ENCODE results near the gene ARHGAP23.

DNA sequence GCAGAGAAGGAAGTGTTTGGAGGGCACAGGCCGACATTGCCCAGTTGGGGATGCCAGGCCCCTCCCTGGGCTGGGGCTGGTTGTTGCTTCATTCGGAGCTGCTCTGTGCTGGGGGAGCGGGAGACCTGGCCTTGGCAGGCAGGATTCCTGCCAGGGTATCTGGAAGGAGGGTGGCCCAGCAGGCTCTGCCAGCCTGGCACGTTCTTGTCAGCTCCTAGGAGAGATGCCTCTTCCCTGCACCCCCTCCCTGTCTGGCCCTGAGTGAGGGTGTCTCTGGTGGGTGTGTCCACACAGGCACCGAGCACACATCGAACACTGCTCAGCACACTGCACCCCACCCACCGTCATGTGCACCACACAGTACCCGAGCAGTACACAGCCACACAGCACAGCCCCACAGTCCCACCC, 35.2 kb downstream of the ARHGAP23 start:
- TF ChIP-seq CTCF (conservative IDR thresholded peaks at IDR 0.05; ENCODE audit: low read depth in 2 of 2) = no peak
- no peak for TF ChIP-seq EZH2 (IDR thresholded peaks at IDR 0.05; ENCODE audit: low read depth, unreplicated experiment)
- TF ChIP-seq POLR2AphosphoS5 (IDR thresholded peaks at IDR 0.05; ENCODE audit: low read depth) = no peak; the same call in 1 of the 2 replicates
- no peak for TF ChIP-seq JUNB (IDR thresholded peaks at IDR 0.05; ENCODE audit: unreplicated experiment)
- no peak for TF ChIP-seq CREB1 (CRISPR knock-in tag; IDR thresholded peaks at IDR 0.05; ENCODE audit: low read depth)
- TF ChIP-seq ETS1 (IDR thresholded peaks at IDR 0.05) = no peak
- TF ChIP-seq, protein P1, sequence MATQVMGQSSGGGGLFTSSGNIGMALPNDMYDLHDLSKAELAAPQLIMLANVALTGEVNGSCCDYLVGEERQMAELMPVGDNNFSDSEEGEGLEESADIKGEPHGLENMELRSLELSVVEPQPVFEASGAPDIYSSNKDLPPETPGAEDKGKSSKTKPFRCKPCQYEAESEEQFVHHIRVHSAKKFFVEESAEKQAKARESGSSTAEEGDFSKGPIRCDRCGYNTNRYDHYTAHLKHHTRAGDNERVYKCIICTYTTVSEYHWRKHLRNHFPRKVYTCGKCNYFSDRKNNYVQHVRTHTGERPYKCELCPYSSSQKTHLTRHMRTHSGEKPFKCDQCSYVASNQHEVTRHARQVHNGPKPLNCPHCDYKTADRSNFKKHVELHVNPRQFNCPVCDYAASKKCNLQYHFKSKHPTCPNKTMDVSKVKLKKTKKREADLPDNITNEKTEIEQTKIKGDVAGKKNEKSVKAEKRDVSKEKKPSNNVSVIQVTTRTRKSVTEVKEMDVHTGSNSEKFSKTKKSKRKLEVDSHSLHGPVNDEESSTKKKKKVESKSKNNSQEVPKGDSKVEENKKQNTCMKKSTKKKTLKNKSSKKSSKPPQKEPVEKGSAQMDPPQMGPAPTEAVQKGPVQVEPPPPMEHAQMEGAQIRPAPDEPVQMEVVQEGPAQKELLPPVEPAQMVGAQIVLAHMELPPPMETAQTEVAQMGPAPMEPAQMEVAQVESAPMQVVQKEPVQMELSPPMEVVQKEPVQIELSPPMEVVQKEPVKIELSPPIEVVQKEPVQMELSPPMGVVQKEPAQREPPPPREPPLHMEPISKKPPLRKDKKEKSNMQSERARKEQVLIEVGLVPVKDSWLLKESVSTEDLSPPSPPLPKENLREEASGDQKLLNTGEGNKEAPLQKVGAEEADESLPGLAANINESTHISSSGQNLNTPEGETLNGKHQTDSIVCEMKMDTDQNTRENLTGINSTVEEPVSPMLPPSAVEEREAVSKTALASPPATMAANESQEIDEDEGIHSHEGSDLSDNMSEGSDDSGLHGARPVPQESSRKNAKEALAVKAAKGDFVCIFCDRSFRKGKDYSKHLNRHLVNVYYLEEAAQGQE (IDR thresholded peaks at IDR 0.05; ENCODE audit: unreplicated experiment) = no peak
- TF ChIP-seq EZH2phosphoT487 (IDR thresholded peaks at IDR 0.05; ENCODE audit: unreplicated experiment) = no peak
- no peak for TF ChIP-seq ZNF331 (CRISPR knock-in tag; IDR thresholded peaks at IDR 0.05; ENCODE audit: low read depth)
- TF ChIP-seq, protein P2, sequence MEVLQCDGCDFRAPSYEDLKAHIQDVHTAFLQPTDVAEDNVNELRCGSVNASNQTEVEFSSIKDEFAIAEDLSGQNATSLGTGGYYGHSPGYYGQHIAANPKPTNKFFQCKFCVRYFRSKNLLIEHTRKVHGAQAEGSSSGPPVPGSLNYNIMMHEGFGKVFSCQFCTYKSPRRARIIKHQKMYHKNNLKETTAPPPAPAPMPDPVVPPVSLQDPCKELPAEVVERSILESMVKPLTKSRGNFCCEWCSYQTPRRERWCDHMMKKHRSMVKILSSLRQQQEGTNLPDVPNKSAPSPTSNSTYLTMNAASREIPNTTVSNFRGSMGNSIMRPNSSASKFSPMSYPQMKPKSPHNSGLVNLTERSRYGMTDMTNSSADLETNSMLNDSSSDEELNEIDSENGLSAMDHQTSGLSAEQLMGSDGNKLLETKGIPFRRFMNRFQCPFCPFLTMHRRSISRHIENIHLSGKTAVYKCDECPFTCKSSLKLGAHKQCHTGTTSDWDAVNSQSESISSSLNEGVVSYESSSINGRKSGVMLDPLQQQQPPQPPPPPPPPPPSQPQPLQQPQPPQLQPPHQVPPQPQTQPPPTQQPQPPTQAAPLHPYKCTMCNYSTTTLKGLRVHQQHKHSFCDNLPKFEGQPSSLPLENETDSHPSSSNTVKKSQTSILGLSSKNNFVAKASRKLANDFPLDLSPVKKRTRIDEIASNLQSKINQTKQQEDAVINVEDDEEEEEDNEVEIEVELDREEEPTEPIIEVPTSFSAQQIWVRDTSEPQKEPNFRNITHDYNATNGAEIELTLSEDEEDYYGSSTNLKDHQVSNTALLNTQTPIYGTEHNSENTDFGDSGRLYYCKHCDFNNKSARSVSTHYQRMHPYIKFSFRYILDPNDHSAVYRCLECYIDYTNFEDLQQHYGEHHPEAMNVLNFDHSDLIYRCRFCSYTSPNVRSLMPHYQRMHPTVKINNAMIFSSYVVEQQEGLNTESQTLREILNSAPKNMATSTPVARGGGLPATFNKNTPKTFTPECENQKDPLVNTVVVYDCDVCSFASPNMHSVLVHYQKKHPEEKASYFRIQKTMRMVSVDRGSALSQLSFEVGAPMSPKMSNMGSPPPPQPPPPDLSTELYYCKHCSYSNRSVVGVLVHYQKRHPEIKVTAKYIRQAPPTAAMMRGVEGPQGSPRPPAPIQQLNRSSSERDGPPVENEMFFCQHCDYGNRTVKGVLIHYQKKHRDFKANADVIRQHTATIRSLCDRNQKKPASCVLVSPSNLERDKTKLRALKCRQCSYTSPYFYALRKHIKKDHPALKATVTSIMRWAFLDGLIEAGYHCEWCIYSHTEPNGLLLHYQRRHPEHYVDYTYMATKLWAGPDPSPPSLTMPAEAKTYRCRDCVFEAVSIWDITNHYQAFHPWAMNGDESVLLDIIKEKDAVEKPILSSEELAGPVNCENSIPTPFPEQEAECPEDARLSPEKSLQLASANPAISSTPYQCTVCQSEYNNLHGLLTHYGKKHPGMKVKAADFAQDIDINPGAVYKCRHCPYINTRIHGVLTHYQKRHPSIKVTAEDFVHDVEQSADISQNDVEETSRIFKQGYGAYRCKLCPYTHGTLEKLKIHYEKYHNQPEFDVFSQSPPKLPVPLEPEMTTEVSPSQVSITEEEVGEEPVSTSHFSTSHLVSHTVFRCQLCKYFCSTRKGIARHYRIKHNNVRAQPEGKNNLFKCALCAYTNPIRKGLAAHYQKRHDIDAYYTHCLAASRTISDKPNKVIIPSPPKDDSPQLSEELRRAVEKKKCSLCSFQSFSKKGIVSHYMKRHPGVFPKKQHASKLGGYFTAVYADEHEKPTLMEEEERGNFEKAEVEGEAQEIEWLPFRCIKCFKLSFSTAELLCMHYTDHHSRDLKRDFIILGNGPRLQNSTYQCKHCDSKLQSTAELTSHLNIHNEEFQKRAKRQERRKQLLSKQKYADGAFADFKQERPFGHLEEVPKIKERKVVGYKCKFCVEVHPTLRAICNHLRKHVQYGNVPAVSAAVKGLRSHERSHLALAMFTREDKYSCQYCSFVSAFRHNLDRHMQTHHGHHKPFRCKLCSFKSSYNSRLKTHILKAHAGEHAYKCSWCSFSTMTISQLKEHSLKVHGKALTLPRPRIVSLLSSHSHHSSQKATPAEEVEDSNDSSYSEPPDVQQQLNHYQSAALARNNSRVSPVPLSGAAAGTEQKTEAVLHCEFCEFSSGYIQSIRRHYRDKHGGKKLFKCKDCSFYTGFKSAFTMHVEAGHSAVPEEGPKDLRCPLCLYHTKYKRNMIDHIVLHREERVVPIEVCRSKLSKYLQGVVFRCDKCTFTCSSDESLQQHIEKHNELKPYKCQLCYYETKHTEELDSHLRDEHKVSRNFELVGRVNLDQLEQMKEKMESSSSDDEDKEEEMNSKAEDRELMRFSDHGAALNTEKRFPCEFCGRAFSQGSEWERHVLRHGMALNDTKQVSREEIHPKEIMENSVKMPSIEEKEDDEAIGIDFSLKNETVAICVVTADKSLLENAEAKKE (CRISPR knock-in tag; IDR thresholded peaks at IDR 0.05) = no peak
- no peak for TF ChIP-seq STAT1 (IDR thresholded peaks at IDR 0.05; ENCODE audit: unreplicated experiment)

Measured in GM23338 (cell line).